ENCODE measurements around the gene ARHGEF12. TPM values are rescaled to one million over a fixed set of nuclear protein-coding genes. Genes with fewer than 3 reads are reported as not detected.

The ARHGEF12 gene
- total RNA-seq, 2 experiments from 2014 or later, result 9.6 to 10.2 TPM

DNA sequence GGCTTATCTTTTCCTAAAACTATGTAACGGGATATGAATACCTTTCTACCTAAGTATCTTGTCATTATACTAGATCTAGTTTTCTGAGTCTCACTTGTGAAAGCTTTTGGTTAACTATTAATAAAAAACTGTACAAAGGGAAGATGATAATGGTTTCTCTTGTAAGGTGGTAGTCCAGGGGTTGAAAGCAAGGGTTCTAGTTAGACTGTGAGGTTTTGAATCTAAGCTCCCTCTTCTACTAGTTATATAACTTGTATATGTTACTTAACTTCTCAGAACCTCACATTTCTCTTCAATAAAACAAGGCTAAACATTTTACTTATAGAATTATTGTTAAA lies 54.3 kb downstream of the ARHGEF12 start:
- ChIA-PET POLR2A (no interaction called here), CTCF (interaction anchor here (1.0 to 1.6 kb wide), 3 partner anchors 10 to 88 kb away, joined by 3 to 5 read pairs (median 4); no protein-coding TSS in a partner anchor)
- DNase-seq (no peak), ATAC-seq (no peak)
- no peak overlapping the region for H3K27ac Mint-ChIP-seq
- no peaks in the 10 kb centered on the region for H3K9me3 Mint-ChIP-seq
- intact Hi-C loops (cut with micrococcal nuclease), result no loop called here
- H3K27me3 Mint-ChIP-seq, result peaks cover 27% of the 10 kb centered on the region
- no peaks in the 10 kb centered on the region for H3K4me1 Mint-ChIP-seq (ENCODE audit: low read depth)
- peaks cover 5% of the 10 kb centered on the region for H3K36me3 Mint-ChIP-seq (ENCODE audit: low read depth)
- H3K4me3 Mint-ChIP-seq, result no peak overlapping the region
- TF ChIP-seq, protein P1, sequence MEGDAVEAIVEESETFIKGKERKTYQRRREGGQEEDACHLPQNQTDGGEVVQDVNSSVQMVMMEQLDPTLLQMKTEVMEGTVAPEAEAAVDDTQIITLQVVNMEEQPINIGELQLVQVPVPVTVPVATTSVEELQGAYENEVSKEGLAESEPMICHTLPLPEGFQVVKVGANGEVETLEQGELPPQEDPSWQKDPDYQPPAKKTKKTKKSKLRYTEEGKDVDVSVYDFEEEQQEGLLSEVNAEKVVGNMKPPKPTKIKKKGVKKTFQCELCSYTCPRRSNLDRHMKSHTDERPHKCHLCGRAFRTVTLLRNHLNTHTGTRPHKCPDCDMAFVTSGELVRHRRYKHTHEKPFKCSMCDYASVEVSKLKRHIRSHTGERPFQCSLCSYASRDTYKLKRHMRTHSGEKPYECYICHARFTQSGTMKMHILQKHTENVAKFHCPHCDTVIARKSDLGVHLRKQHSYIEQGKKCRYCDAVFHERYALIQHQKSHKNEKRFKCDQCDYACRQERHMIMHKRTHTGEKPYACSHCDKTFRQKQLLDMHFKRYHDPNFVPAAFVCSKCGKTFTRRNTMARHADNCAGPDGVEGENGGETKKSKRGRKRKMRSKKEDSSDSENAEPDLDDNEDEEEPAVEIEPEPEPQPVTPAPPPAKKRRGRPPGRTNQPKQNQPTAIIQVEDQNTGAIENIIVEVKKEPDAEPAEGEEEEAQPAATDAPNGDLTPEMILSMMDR (IDR thresholded peaks at IDR 0.05), result no peak

DNA sequence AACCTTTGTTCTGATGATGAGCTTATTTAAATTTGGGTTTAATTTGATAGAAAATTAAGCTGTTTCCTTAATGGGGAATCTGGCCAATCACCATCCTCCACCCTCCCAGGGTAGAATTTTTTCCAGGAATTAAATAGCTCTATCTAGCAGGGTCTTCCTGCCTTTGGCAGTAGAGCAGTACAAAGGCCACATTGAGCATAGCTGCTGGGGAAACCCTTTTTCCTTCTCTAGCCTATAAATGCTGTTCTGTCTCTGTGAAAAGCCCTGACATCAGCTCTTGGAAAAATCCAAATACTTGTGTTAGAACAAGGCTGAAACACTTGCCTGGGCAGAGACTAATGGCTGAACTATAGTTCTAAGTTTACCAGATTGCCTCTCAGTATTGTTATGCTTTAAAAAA lies 55.1 kb downstream of the ARHGEF12 start:
- TF ChIP-seq, protein P1 (IDR thresholded peaks at IDR 0.05), result no peak
- peaks cover 5% of the 10 kb centered on the region for H3K36me3 Mint-ChIP-seq (ENCODE audit: low read depth)
- no peak overlapping the region for H3K4me3 Mint-ChIP-seq
- H3K9me3 Mint-ChIP-seq, result no peaks in the 10 kb centered on the region
- intact Hi-C loops (cut with micrococcal nuclease), result no loop called here
- POLR2A ChIA-PET, result interaction anchor here (0.7 kb wide), 1 partner anchor 1986 kb away, joined by 3 read pairs; no protein-coding TSS in a partner anchor
- CTCF ChIA-PET, result interaction anchor here (1.0 to 1.6 kb wide), 4 partner anchors 10 to 89 kb away, joined by 3 to 6 read pairs (median 4); no protein-coding TSS in a partner anchor
- DNase-seq (no peak), ATAC-seq (no peak)
- peaks cover 29% of the 10 kb centered on the region for H3K27me3 Mint-ChIP-seq
- no peak overlapping the region for H3K27ac Mint-ChIP-seq
- H3K4me1 Mint-ChIP-seq (ENCODE audit: low read depth), result no peaks in the 10 kb centered on the region

DNA sequence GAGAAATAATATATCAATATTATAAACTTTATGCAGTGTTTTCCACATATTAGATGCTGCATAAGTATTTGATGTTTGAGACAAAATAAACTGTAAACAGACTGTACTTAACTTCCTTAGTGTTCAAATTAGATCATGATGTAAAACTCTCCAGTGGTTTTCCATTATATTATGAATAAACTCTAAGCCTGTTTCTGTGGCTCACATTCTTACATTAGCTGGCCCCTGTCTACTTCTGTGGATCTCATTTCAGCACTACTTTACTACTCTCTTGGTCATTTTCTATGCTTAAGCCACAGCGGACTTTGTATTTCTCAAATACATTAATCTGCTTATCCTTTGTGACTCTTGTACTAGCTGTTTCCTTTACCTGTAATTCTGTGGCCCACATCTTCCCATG lies 55.6 kb downstream of the ARHGEF12 start:
- TF ChIP-seq, protein P1 (IDR thresholded peaks at IDR 0.05), result no peak
- ChIA-PET POLR2A (interaction anchor here (0.7 kb wide), 1 partner anchor 1985 kb away, joined by 3 read pairs; no protein-coding TSS in a partner anchor), CTCF (interaction anchor here (1.0 to 1.6 kb wide), 3 partner anchors 9 to 46 kb away, joined by 3 to 6 read pairs (median 5); no protein-coding TSS in a partner anchor)
- no peak overlapping the region for H3K27ac Mint-ChIP-seq
- H3K4me3 Mint-ChIP-seq, result no peak overlapping the region
- H3K9me3 Mint-ChIP-seq, result no peaks in the 10 kb centered on the region
- ATAC-seq, result no peak
- H3K4me1 Mint-ChIP-seq (ENCODE audit: low read depth), result no peaks in the 10 kb centered on the region
- H3K27me3 Mint-ChIP-seq, result peaks cover 29% of the 10 kb centered on the region
- no peak for DNase-seq
- H3K36me3 Mint-ChIP-seq (ENCODE audit: low read depth), result peaks cover 5% of the 10 kb centered on the region
- intact Hi-C loops (cut with micrococcal nuclease), result no loop called here

DNA sequence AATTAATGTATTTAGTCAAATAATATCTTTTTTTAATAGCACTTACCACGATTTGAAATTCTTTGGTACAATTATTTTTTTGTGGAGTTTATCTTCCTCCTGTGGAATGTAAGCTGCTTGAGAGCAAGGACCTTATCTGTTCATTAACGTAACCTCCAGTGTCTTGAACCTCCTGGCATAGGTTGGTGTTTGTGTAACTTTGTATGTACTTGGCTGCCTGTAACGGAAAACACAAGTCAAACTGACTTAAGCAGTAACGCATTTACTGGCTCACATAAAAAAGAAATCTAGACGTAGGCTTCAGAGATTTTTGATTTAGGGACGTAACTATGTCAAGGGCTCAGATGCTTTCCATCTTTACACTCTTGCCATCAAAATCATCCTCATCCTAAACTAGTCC lies 56.1 kb downstream of the ARHGEF12 start:
- peaks cover 5% of the 10 kb centered on the region for H3K36me3 Mint-ChIP-seq (ENCODE audit: low read depth)
- ATAC-seq, result no peak
- ChIA-PET POLR2A (no interaction called here), CTCF (interaction anchor here (1.0 kb wide), 1 partner anchor 9 kb away, joined by 3 read pairs; no protein-coding TSS in a partner anchor)
- H3K9me3 Mint-ChIP-seq, result no peaks in the 10 kb centered on the region
- H3K27me3 Mint-ChIP-seq, result peaks cover 29% of the 10 kb centered on the region
- TF ChIP-seq, protein P1 (IDR thresholded peaks at IDR 0.05), result no peak
- no peaks in the 10 kb centered on the region for H3K4me1 Mint-ChIP-seq (ENCODE audit: low read depth)
- no peak overlapping the region for H3K27ac Mint-ChIP-seq
- DNase-seq, result no peak
- intact Hi-C loops (cut with micrococcal nuclease), result no loop called here
- no peak overlapping the region for H3K4me3 Mint-ChIP-seq

DNA sequence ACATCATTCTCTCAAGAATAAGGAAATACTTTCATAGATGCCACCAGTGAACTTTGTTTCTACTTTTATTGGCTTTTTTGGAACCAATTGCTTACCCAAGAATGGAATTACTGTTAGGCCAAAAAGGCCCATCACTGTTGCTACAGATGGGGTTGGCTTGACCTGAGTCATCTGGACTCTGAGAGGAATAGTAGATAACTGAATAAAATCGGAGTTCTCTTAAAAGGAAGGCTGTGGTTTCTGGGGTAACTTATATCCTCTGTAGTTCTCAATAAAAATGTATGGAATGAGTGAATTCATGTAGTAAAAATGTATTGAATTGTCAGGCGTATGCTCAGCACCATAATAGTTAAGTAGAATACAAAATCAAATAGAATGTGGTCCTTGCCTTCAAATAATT lies 56.6 kb downstream of the ARHGEF12 start:
- POLR2A ChIA-PET, result no interaction called here
- no peak overlapping the region for H3K27ac Mint-ChIP-seq
- DNase-seq (no peak), ATAC-seq (no peak)
- no peaks in the 10 kb centered on the region for H3K9me3 Mint-ChIP-seq
- no peak overlapping the region for H3K4me3 Mint-ChIP-seq
- H3K36me3 Mint-ChIP-seq (ENCODE audit: low read depth), result peaks cover 5% of the 10 kb centered on the region
- H3K4me1 Mint-ChIP-seq (ENCODE audit: low read depth), result no peaks in the 10 kb centered on the region
- TF ChIP-seq, protein P1 (IDR thresholded peaks at IDR 0.05), result no peak
- CTCF ChIA-PET, result interaction anchor here (1.0 kb wide), 1 partner anchor 8 kb away, joined by 3 read pairs; no protein-coding TSS in a partner anchor
- intact Hi-C loops (cut with micrococcal nuclease), result no loop called here
- H3K27me3 Mint-ChIP-seq, result peaks cover 29% of the 10 kb centered on the region
